ENCODE results near the gene ZNF827.

GRCh38 chr4:145899886-145900460 lies 38.6 kb downstream of the ZNF827 start:
- TF ChIP-seq POLR2A (IDR thresholded peaks at IDR 0.05) (no peak), CTCF (IDR thresholded peaks at IDR 0.05) (no peak)

Measured in thyroid gland (tissue), 4 donors.